Measurements from ENCODE around the gene KIF25.

GRCh38 chr6:167987396-167988153 lies 9.9 kb upstream of the KIF25 start:
- TF ChIP-seq POLR2A (IDR thresholded peaks at IDR 0.05) (no peak), CTCF (IDR thresholded peaks at IDR 0.05) (no peak), POLR2AphosphoS5 (IDR thresholded peaks at IDR 0.05) (no peak)

Measured in breast epithelium (tissue), 3 donors.